Endothelial cell (in vitro differentiated cells): ENCODE measurements around the gene NOX3. TPM values are rescaled to one million over a fixed set of nuclear protein-coding genes. Genes with fewer than 3 reads are reported as not detected.

Experiments used
- total RNA-seq: library from RNA; stranded (reverse); fragmentation: NEBNext Ultra II Directional; extraction: Animal tissue kit (Norgen Biotek cat#: 25700); gene quantifications from one replicate; pipeline ENCODE4 v1.2.1, GENCODE V29; 2021; ENCODE audit not compliant: unreplicated experiment

Gene NOX3
- total RNA-seq, 1 donor from 2014 or later: not detected

Other genes with a start within 250 kb of the NOX3 start
- 0.23 TPM for gene CLDN20, start 191.8 kb downstream of the NOX3 start, total RNA-seq
- 25.9 TPM for gene TFB1M, start 141.4 kb downstream of the NOX3 start, total RNA-seq